Fibroblast of mammary gland (primary cell): ENCODE measurements around the gene ENC1.

Source experiments
- DNase-seq: peaks from one replicate; pipeline ENCODE4 v3.0.0-alpha.2; 2010; ENCODE audit warnings: low read depth
- H3K4me3 ChIP-seq: 2 replicates; pipeline ENCODE4 v1.5.1; 2011; ENCODE audit warnings: low read depth, mild to moderate bottlenecking, low read length, moderate library complexity; ENCODE audit not compliant: control insufficient read depth
- CTCF ChIP-seq: conservative IDR thresholded peaks from 2 replicates; pipeline ENCODE4 v1.5.1; 2011; ENCODE audit warnings: low read depth, low read length, inconsistent platforms; ENCODE audit not compliant: control insufficient read depth, insufficient read depth

Gene ENC1

DNA sequence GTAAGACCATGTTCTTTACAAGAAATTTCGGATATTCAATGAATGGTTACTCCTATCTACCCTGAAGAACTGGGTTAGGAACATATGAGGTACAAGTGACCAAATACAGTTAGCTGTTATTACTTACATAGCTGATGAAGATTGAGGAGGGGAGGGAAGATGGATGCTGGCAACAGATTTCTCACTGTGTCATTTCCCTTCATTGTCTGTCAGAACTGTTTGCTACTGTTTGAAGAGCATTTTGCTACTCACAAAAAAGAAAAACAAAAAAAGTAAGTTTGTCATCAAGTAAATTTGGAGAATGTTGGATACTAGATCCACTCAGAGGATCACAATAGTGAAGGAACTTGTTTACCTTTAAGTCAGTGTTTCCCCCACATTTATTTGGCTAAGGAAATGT lies 53.7 kb downstream of the ENC1 start:
- TF ChIP-seq CTCF, result no peak

DNA sequence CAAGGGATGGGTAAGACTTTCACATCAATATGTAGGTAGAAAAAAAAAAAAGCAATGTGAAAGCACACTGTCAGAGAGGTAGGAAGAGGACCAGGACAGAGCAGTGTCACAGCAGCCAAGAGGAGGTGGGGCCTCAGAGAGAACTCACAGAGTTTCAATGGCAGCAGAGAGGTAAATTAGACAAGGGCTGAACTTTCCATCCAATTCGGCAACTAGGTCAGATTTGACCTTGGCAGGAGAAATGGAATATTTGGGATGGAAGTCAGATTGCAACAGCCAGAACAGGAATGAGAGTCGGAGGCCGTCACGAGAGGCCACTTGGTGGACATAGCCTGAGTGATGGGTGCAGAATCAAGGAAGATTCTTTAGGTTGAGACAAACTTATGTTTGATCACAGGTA lies 57.7 kb downstream of the ENC1 start:
- DNase-seq, result no peak
- no peak overlapping the region for H3K4me3 ChIP-seq
- no peak for TF ChIP-seq CTCF

More for the DNA sequence above, 53.7 kb downstream of the ENC1 start:
- DNase-seq, result no peak
- H3K4me3 ChIP-seq, result no peak overlapping the region

- H3K4me3 ChIP-seq, result no peak overlapping the region
- no peak for DNase-seq
Observed at GRCh38 chr5:74581988-74582365, 58.6 kb downstream of the ENC1 start.

GRCh38 chr5:74580729-74581109 lies 59.8 kb downstream of the ENC1 start:
- TF ChIP-seq CTCF, result no peak
- DNase-seq, result no peak
- H3K4me3 ChIP-seq, result no peak overlapping the region

More at GRCh38 chr5:74581988-74582365, 58.6 kb downstream of the ENC1 start:
- TF ChIP-seq CTCF, result no peak

- no peak overlapping the region for H3K4me3 ChIP-seq
- no peak for TF ChIP-seq CTCF
- no peak for DNase-seq
Observed at GRCh38 chr5:74579215-74579614, 61.3 kb downstream of the ENC1 start.

GRCh38 chr5:74578356-74579044 lies 62.0 kb downstream of the ENC1 start:
- no peak for DNase-seq
- TF ChIP-seq CTCF, result no peak
- H3K4me3 ChIP-seq, result no peak overlapping the region
